ENCODE results near the gene PGLYRP1.

The PGLYRP1 gene

GRCh38 chr19:45995715-45996385 is 27.0 kb downstream of the PGLYRP1 start (continued):
- TF ChIP-seq RBAK (tag by site-specific recombination; IDR thresholded peaks at IDR 0.05), result no peak
- TF ChIP-seq ZNF157 (tag by site-specific recombination; IDR thresholded peaks at IDR 0.05), result no peak; the same call in 1 of the 2 replicates
- TF ChIP-seq ZNF768 (tag by site-specific recombination; IDR thresholded peaks at IDR 0.05), result no peak
- TF ChIP-seq ZNF2 (tag by site-specific recombination; IDR thresholded peaks at IDR 0.05), result no peak; the same call in 1 of the 2 replicates
- no peak for TF ChIP-seq ZNF571 (tag by site-specific recombination; IDR thresholded peaks at IDR 0.05)
- no peak for TF ChIP-seq ZNF830 (tag by site-specific recombination; IDR thresholded peaks at IDR 0.05; ENCODE audit: low read depth)
- TF ChIP-seq ZNF600 (tag by site-specific recombination; IDR thresholded peaks at IDR 0.05), result 0 out of 2 replicates have a peak, but pooled peaks have one; percentile 31
- no peak for TF ChIP-seq MEIS1 (CRISPR knock-in tag; IDR thresholded peaks at IDR 0.05; ENCODE audit: borderline replicate concordance)
- no peak for TF ChIP-seq ZNF549 (tag by site-specific recombination; IDR thresholded peaks at IDR 0.05)
- no peak; the same call in 1 of the 2 replicates for TF ChIP-seq ZSCAN4 (tag by site-specific recombination; IDR thresholded peaks at IDR 0.05)
- peak; percentile 56 for TF ChIP-seq ZNF335 (tag by site-specific recombination; conservative IDR thresholded peaks at IDR 0.05)
- TF ChIP-seq ZNF311 (tag by site-specific recombination; IDR thresholded peaks at IDR 0.05; ENCODE audit: borderline replicate concordance), result no peak
- TF ChIP-seq ZNF501 (tag by site-specific recombination; IDR thresholded peaks at IDR 0.05), result peak; percentile 21; the same call in 1 of the 2 replicates
- TF ChIP-seq ZNF629 (tag by site-specific recombination; IDR thresholded peaks at IDR 0.05), result peak; percentile 88
- no peak for TF ChIP-seq ZNF664 (tag by site-specific recombination; IDR thresholded peaks at IDR 0.05)
- TF ChIP-seq REST (tag by site-specific recombination; IDR thresholded peaks at IDR 0.05), result no peak
- TF ChIP-seq ZBTB8A (tag by site-specific recombination; IDR thresholded peaks at IDR 0.05), result no peak
- TF ChIP-seq TCF7L2 (IDR thresholded peaks at IDR 0.05; ENCODE audit: borderline replicate concordance, low read depth, low read length), result no peak
- 0 out of 2 replicates have a peak, but pooled peaks have one; percentile 22 for TF ChIP-seq ZNF558 (tag by site-specific recombination; IDR thresholded peaks at IDR 0.05)
- TF ChIP-seq ZNF148 (tag by site-specific recombination; IDR thresholded peaks at IDR 0.05; ENCODE audit: borderline replicate concordance), result no peak
- no peak for TF ChIP-seq ZBTB26 (tag by site-specific recombination; optimal IDR thresholded peaks at IDR 0.05)
- no peak for TF ChIP-seq PRDM2 (tag by site-specific recombination; IDR thresholded peaks at IDR 0.05; ENCODE audit: borderline replicate concordance)
- no peak for TF ChIP-seq ZSCAN23 (tag by site-specific recombination; IDR thresholded peaks at IDR 0.05)
- no peak for TF ChIP-seq ZNF677 (tag by site-specific recombination; IDR thresholded peaks at IDR 0.05)
- TF ChIP-seq KLF8 (tag by site-specific recombination; IDR thresholded peaks at IDR 0.05), result peak; percentile 55; the same call in 1 of the 2 replicates
- 0 out of 2 replicates have a peak, but pooled peaks have one; percentile 64 for TF ChIP-seq ZNF785 (tag by site-specific recombination; IDR thresholded peaks at IDR 0.05)

All from HEK293 (cell line).